HEK293 (cell line): ENCODE measurements around the gene SYTL2.

Experiments
- CTCF ChIA-PET: fragments of 350-600 bp; formaldehyde crosslinking; extraction: SDS; loops from one replicate; lab custom pipeline; 2021; ENCODE audit warnings: antibody characterized with exemption; lab: Yijun Ruan, JAX
- POLR2A ChIA-PET: fragments of 300-600 bp; formaldehyde crosslinking; extraction: SDS; loops from one replicate; lab custom pipeline; 2020; ENCODE audit warnings: antibody characterized with exemption, inconsistent platforms; lab: Yijun Ruan, JAX
- H3K27ac ChIP-seq: fragments of 200-500 bp; sonication (Bioruptor generic); 2 replicates; pipeline ENCODE4 v1.5.1; 2014; ENCODE audit warnings: low read depth, low read length, control low read depth, inconsistent platforms; ENCODE audit errors: extremely low read depth
- H3K36me3 ChIP-seq, 2 experiments: fragments of 200-500 bp in 1 of 2; sonication (Bioruptor generic) in 1 of 2; 1 replicate in 1 of 2; 2 replicates in 1 of 2; pipeline ENCODE4 v1.5.1; 2014 to 2017; ENCODE audit warnings: inconsistent platforms in 2 of 2, low read length in 2 of 2; ENCODE audit not compliant: control insufficient read depth in 2 of 2, insufficient read depth in 1 of 2
- H3K4me1 ChIP-seq: fragments of 200-500 bp; sonication (Bioruptor generic); 2 replicates; pipeline ENCODE4 v1.5.1; 2014; ENCODE audit warnings: mild to moderate bottlenecking, low read length, inconsistent platforms; ENCODE audit not compliant: control insufficient read depth, insufficient read depth
- H3K4me3 ChIP-seq: 2 replicates; pipeline ENCODE4 v1.5.1; 2011; ENCODE audit warnings: low read depth, mild to moderate bottlenecking, control low read depth, low read length, moderate library complexity
- H3K9me3 ChIP-seq: fragments of 200-500 bp; sonication (Bioruptor generic); 2 replicates; pipeline ENCODE4 v1.5.1; 2014; ENCODE audit warnings: low read depth, low read length, inconsistent platforms; ENCODE audit not compliant: control insufficient read depth, insufficient read depth
- GLIS1 ChIP-seq: fragments of 450-650 bp; formaldehyde crosslinking; IDR thresholded peaks from 2 replicates; pipeline ENCODE4 v1.5.1; 2016; ENCODE audit warnings: missing biosample characterization, missing genetic modification characterization
- HOXD13 ChIP-seq: sonication (generic); formaldehyde crosslinking; IDR thresholded peaks from 2 replicates; pipeline ENCODE4 v1.8.0; 2022; ENCODE audit warnings: missing genetic modification reagents, borderline replicate concordance
- IKZF3 ChIP-seq: fragments of 450-650 bp; IDR thresholded peaks from 2 replicates; pipeline ENCODE4 v1.5.0; 2018; ENCODE audit warnings: missing biosample characterization, mild to moderate bottlenecking, missing genetic modification characterization, moderate library complexity
- KLF16 ChIP-seq: fragments of 450-650 bp; formaldehyde crosslinking; IDR thresholded peaks from 2 replicates; pipeline ENCODE4 v1.5.1; 2017; ENCODE audit warnings: missing biosample characterization, missing genetic modification characterization
- KLF8 ChIP-seq: fragments of 450-650 bp; formaldehyde crosslinking; IDR thresholded peaks from 2 replicates; pipeline ENCODE4 v1.5.1; 2016; ENCODE audit warnings: missing biosample characterization, missing genetic modification characterization
- PRDM6 ChIP-seq: fragments of 450-650 bp; formaldehyde crosslinking; IDR thresholded peaks from 2 replicates; pipeline ENCODE4 v1.5.1; 2017; ENCODE audit warnings: missing biosample characterization, missing genetic modification characterization
- YY1 ChIP-seq: fragments of 450-650 bp; formaldehyde crosslinking; IDR thresholded peaks from 2 replicates; pipeline ENCODE4 v1.5.1; 2018; ENCODE audit warnings: missing biosample characterization, missing genetic modification characterization
- ZBTB20 ChIP-seq: fragments of 450-650 bp; formaldehyde crosslinking; IDR thresholded peaks from 2 replicates; pipeline ENCODE4 v1.5.1; 2016; ENCODE audit warnings: missing biosample characterization, missing genetic modification characterization
- ZNF121 ChIP-seq: fragments of 450-650 bp; formaldehyde crosslinking; IDR thresholded peaks from 2 replicates; pipeline ENCODE4 v1.5.1; 2016; ENCODE audit warnings: missing biosample characterization, missing genetic modification characterization
- ZNF175 ChIP-seq: fragments of 450-650 bp; formaldehyde crosslinking; IDR thresholded peaks from 2 replicates; pipeline ENCODE4 v1.5.1; 2016; ENCODE audit warnings: missing biosample characterization, missing genetic modification characterization
- ZNF184 ChIP-seq: fragments of 450-650 bp; IDR thresholded peaks from 2 replicates; pipeline ENCODE4 v1.5.1; 2018; ENCODE audit warnings: missing biosample characterization, mild to moderate bottlenecking, missing genetic modification characterization
- ZNF214 ChIP-seq: fragments of 450-650 bp; formaldehyde crosslinking; IDR thresholded peaks from 2 replicates; pipeline ENCODE4 v1.5.1; 2017; ENCODE audit warnings: missing biosample characterization, mild to moderate bottlenecking, missing genetic modification characterization, borderline replicate concordance
- ZNF335 ChIP-seq: fragments of 450-650 bp; formaldehyde crosslinking; conservative IDR thresholded peaks from 2 replicates; pipeline ENCODE4 v1.5.1; 2016; ENCODE audit warnings: missing biosample characterization, missing genetic modification characterization
- ZNF394 ChIP-seq: fragments of 450-650 bp; formaldehyde crosslinking; IDR thresholded peaks from 2 replicates; pipeline ENCODE4 v1.5.1; 2016; ENCODE audit warnings: missing biosample characterization, missing genetic modification characterization, mild to moderate bottlenecking, moderate library complexity, borderline replicate concordance
- ZNF426 ChIP-seq: fragments of 450-650 bp; formaldehyde crosslinking; IDR thresholded peaks from 2 replicates; pipeline ENCODE4 v1.5.1; 2017; ENCODE audit warnings: missing biosample characterization, missing genetic modification characterization, mild to moderate bottlenecking, inconsistent platforms, moderate library complexity
- ZNF473 ChIP-seq: fragments of 450-650 bp; formaldehyde crosslinking; IDR thresholded peaks from 2 replicates; pipeline ENCODE4 v1.5.1; 2017; ENCODE audit warnings: missing biosample characterization, missing genetic modification characterization
- ZNF530 ChIP-seq: fragments of 450-650 bp; formaldehyde crosslinking; IDR thresholded peaks from 2 replicates; pipeline ENCODE4 v1.5.1; 2016; ENCODE audit warnings: low read depth, missing biosample characterization, missing genetic modification characterization
- ZNF549 ChIP-seq: fragments of 450-650 bp; IDR thresholded peaks from 2 replicates; pipeline ENCODE4 v1.5.1; 2018; ENCODE audit warnings: missing biosample characterization, missing genetic modification characterization, mild to moderate bottlenecking, inconsistent platforms, moderate library complexity
- ZNF560 ChIP-seq: fragments of 450-650 bp; formaldehyde crosslinking; IDR thresholded peaks from 2 replicates; pipeline ENCODE4 v1.5.1; 2017; ENCODE audit warnings: missing biosample characterization, missing genetic modification characterization, borderline replicate concordance
- ZNF624 ChIP-seq: fragments of 450-650 bp; formaldehyde crosslinking; IDR thresholded peaks from 2 replicates; pipeline ENCODE4 v1.5.1; 2017; ENCODE audit warnings: missing biosample characterization, missing genetic modification characterization
- ZNF664 ChIP-seq: fragments of 450-650 bp; formaldehyde crosslinking; IDR thresholded peaks from 2 replicates; pipeline ENCODE4 v1.5.1; 2016; ENCODE audit warnings: missing biosample characterization, missing genetic modification characterization
- ZNF768 ChIP-seq: fragments of 450-650 bp; formaldehyde crosslinking; IDR thresholded peaks from 2 replicates; pipeline ENCODE4 v1.5.1; 2018; ENCODE audit warnings: missing biosample characterization, mild to moderate bottlenecking, missing genetic modification characterization
- TF ChIP-seq, protein P1 (sequence below): fragments of 450-650 bp; formaldehyde crosslinking; IDR thresholded peaks from 2 replicates; pipeline ENCODE4 v1.5.1; 2016; ENCODE audit warnings: missing biosample characterization, missing genetic modification characterization
- TF ChIP-seq, protein P2 (sequence below): fragments of 450-650 bp; IDR thresholded peaks from 2 replicates; pipeline ENCODE4 v1.5.1; 2018; ENCODE audit warnings: missing biosample characterization, mild to moderate bottlenecking, missing genetic modification characterization

Gene SYTL2

GRCh38 chr11:85718991-85719807 lies 91.7 kb downstream of the SYTL2 start (continued):
- TF ChIP-seq ZNF394 (tag by site-specific recombination) (peak; percentile 45; the same call in 1 of the 2 replicates), ZNF768 (tag by site-specific recombination) (no peak), ZBTB20 (tag by site-specific recombination) (peak; percentile 34; the same call in 1 of the 2 replicates), GLIS1 (peak; percentile 50; the same call in 1 of the 2 replicates), HOXD13 (CRISPR knock-in tag) (no peak), PRDM6 (tag by site-specific recombination) (no peak)

DNA sequence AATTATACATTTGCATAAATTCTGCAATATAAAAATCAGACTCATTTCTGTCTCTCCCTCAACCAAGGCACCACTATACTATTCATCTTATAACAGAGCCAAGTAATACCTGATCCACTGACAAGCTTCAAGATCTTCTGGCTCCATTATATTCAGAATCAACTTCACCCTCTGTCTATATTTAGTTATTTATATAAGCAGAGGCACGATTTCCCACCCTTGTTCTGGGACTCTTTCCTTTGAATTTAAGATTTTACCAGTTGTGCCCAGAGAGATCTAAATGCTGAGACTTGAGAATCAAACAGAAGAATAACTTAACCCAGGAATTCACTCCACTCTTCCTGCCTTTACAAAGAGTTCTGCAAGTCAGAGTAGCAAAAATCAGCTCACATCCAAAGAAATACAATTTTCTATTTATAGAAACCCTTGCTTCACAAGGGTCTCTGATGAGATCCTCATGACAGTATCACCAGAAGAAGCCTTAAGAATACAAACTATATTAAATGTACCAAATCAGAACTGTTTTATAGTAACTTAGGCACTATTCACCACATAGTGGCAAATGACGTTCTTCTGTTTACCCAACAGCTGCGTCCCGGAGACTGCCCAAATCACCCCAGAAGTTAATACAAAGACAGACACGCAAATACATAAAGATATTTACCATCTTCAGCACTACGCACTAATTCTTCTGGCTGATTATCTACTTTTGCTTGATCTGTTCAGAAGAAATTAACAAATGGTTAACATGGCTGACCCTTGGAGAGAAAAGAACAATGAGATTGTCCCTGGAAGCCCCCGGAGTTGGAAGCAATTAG lies 92.6 kb downstream of the SYTL2 start:
- ChIA-PET CTCF (interaction anchor here (0.6 to 1.0 kb wide), 2 partner anchors 11 to 500 kb away, joined by 3 to 4 read pairs; no protein-coding TSS in a partner anchor), POLR2A (interaction anchor here (0.8 to 1.5 kb wide), 3 partner anchors 12 to 71 kb away, joined by 3 to 4 read pairs (median 3); partner anchors contain the start of gene TMEM126A)
- no peak overlapping the region; the same call in 1 of the 2 replicates for H3K4me3 ChIP-seq

DNA sequence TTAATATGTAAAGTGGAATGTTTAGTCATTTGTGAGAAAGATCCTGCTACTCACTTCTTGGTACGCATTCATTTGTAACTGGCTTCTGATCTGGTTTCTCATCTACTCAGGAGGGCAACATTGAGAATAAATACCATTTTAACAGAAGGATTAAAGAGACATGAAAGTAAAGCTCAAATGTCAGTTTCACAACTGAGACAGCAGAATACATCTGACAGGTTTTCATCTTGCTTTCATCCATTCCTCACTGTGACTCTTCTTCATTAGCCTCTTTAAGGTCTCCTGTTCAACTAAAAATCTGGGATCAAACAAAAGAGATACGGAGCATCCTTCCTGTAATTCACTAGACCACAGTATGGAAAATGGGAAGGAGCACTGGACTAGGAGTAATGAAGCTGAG lies 93.5 kb downstream of the SYTL2 start:
- ChIA-PET POLR2A (interaction anchor here (0.8 kb wide), 1 partner anchor 11 kb away, joined by 3 read pairs; no protein-coding TSS in a partner anchor), CTCF (interaction anchor here (1.0 kb wide), 1 partner anchor 501 kb away, joined by 4 read pairs; no protein-coding TSS in a partner anchor)
- Histone ChIP-seq H3K27ac (no peak overlapping the region), H3K9me3 (no peaks in the 10 kb centered on the region), H3K36me3 (no peaks in the 10 kb centered on the region), H3K4me3 (no peak overlapping the region), H3K4me1 (no peaks in the 10 kb centered on the region)
- TF ChIP-seq ZNF214 = no peak
- TF ChIP-seq KLF16 (tag by site-specific recombination) = no peak
- TF ChIP-seq, protein P1, sequence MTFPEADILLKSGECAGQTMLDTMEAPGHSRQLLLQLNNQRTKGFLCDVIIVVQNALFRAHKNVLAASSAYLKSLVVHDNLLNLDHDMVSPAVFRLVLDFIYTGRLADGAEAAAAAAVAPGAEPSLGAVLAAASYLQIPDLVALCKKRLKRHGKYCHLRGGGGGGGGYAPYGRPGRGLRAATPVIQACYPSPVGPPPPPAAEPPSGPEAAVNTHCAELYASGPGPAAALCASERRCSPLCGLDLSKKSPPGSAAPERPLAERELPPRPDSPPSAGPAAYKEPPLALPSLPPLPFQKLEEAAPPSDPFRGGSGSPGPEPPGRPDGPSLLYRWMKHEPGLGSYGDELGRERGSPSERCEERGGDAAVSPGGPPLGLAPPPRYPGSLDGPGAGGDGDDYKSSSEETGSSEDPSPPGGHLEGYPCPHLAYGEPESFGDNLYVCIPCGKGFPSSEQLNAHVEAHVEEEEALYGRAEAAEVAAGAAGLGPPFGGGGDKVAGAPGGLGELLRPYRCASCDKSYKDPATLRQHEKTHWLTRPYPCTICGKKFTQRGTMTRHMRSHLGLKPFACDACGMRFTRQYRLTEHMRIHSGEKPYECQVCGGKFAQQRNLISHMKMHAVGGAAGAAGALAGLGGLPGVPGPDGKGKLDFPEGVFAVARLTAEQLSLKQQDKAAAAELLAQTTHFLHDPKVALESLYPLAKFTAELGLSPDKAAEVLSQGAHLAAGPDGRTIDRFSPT (tag by site-specific recombination) = no peak
- no peak for TF ChIP-seq ZNF184 (tag by site-specific recombination)
- TF ChIP-seq YY1 = no peak
- no peak for TF ChIP-seq ZNF530 (tag by site-specific recombination)
- no peak for TF ChIP-seq ZNF426
- TF ChIP-seq, protein P2, sequence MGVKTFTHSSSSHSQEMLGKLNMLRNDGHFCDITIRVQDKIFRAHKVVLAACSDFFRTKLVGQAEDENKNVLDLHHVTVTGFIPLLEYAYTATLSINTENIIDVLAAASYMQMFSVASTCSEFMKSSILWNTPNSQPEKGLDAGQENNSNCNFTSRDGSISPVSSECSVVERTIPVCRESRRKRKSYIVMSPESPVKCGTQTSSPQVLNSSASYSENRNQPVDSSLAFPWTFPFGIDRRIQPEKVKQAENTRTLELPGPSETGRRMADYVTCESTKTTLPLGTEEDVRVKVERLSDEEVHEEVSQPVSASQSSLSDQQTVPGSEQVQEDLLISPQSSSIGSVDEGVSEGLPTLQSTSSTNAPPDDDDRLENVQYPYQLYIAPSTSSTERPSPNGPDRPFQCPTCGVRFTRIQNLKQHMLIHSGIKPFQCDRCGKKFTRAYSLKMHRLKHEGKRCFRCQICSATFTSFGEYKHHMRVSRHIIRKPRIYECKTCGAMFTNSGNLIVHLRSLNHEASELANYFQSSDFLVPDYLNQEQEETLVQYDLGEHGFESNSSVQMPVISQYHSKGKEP (tag by site-specific recombination) = no peak
- TF ChIP-seq KLF8 (tag by site-specific recombination) = no peak
- no peak for TF ChIP-seq ZNF624 (tag by site-specific recombination)

More for the DNA sequence above, 92.6 kb downstream of the SYTL2 start:
- no peaks in the 10 kb centered on the region for H3K36me3 ChIP-seq
- TF ChIP-seq PRDM6 (tag by site-specific recombination) (no peak), ZNF560 (tag by site-specific recombination) (no peak), IKZF3 (tag by site-specific recombination) (no peak), ZNF664 (tag by site-specific recombination) (no peak), ZNF549 (no peak), ZNF175 (tag by site-specific recombination) (no peak), ZNF335 (peak; percentile 60), ZNF121 (tag by site-specific recombination) (no peak), ZNF473 (tag by site-specific recombination) (no peak)
- no peak overlapping the region for H3K27ac ChIP-seq
- H3K9me3 ChIP-seq = no peaks in the 10 kb centered on the region
- no peaks in the 10 kb centered on the region for H3K4me1 ChIP-seq
